Activated T-cell treated with anti-CD3 and anti-CD28 coated beads, Interleukin-2, amount 50 U/mL, for 4 hours (primary cell): ENCODE results near the gene DPPA2. TPM values are rescaled to one million over a fixed set of nuclear protein-coding genes. Genes with fewer than 3 reads are reported as not detected.
"Not testable (repeated sequence)": the region's sequence is repeated elsewhere in the genome, so short reads cannot be mapped to it uniquely, and the experiment has no call there.

Experiments
- ATAC-seq, 2 donors: fragments of 200-7000 bp; cut with Tn5 transposase; one replicate each; pipeline ENCODE4 v1.10.0; 2021
- DNase-seq: peaks from one replicate; pipeline ENCODE4 v3.0.0-alpha.2; 2020
- H3K27me3 Mint-ChIP-seq: one replicate; pipeline ENCODE4 v1.8.0; 2021; ENCODE audit warnings: low read depth, mixed read lengths
- H3K36me3 Mint-ChIP-seq: one replicate; pipeline ENCODE4 v1.8.0; 2022; ENCODE audit warnings: mixed read lengths; ENCODE audit not compliant: insufficient read depth
- H3K4me1 Mint-ChIP-seq: one replicate; pipeline ENCODE4 v1.8.0; 2021; ENCODE audit warnings: low read depth, mixed read lengths
- H3K4me3 Mint-ChIP-seq: one replicate; pipeline ENCODE4 v1.8.0; 2021; ENCODE audit warnings: mild to moderate bottlenecking, moderate library complexity, mixed read lengths
- H3K9me3 Mint-ChIP-seq: one replicate; pipeline ENCODE4 v1.8.0; 2021; ENCODE audit warnings: mixed read lengths
- total RNA-seq, 3 donors: library from RNA; stranded (reverse); gene quantifications; one replicate each; pipeline ENCODE4 v1.2.1, GENCODE V29; 2021

Gene DPPA2, protein sequence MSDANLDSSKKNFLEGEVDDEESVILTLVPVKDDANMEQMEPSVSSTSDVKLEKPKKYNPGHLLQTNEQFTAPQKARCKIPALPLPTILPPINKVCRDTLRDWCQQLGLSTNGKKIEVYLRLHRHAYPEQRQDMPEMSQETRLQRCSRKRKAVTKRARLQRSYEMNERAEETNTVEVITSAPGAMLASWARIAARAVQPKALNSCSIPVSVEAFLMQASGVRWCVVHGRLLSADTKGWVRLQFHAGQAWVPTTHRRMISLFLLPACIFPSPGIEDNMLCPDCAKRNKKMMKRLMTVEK
- total RNA-seq, result not detected

DNA sequence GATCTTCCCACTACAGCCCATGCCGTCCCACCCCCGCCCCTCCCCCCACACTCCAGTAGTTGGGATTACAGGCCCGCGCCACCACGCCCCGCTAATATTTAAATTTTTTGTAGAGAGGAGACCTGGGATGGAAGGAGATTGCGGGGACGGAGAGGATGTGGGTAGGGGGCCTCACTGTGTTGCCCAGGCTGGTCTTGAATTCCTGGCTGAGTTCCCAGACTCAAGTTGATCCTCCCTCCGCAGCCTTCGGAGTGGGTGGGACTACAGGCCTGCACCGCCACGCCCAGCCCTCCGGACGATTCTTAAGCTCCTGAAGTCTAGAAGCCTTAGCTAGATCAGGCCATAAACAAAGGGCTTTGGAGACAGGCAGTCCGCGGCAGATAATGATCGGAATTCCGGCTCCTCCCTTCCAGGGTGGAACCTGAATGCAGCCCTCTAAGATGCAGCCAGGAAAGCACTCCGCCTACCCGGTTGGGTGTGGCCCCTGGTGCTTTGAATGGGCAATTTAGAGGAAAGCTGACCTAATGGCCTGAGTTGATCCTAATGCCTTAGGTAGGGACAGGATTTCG, at the start of gene DPPA2:
Gene DPPA2 (minus strand): TSS at position 356 of the 569 bp plus-strand sequence. CDS start 1,975 bp downstream, outside the sequence.
- Mint-ChIP-seq H3K27me3 (no peaks in the 10 kb centered on the region), H3K4me1 (no peaks in the 10 kb centered on the region), H3K36me3 (no peaks in the 10 kb centered on the region), H3K4me3 (no peak within 1 kb of the TSS), H3K9me3 (no peaks in the 10 kb centered on the region)
- ATAC-seq (no peak), DNase-seq (no peak)

DNA sequence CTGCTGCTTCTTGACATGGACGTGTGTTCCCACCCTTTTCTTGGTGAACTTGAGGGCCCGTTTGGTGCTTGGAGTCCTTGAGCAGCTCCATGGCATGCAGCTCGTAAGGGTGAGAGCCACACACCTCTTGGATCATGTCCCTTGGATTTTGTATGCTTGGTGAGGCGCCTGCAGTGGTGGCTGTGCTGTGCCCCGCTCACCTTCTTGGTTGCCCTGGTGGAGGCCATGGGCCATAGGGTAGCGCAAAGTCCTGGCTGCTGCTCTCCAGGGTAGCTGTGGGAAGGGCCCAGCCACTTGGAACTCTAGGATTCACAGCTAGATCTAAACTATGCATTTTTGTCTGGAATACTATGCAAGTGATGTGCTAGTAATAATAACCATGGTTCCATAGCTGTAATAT, 47.8 kb upstream of the DPPA2 start:
- DNase-seq (no peak), ATAC-seq (no peak)
- no peaks in the 10 kb centered on the region for H3K9me3 Mint-ChIP-seq
- no peak overlapping the region for H3K4me3 Mint-ChIP-seq
- no peaks in the 10 kb centered on the region for H3K27me3 Mint-ChIP-seq
- no peaks in the 10 kb centered on the region for H3K4me1 Mint-ChIP-seq
- no peaks in the 10 kb centered on the region for H3K36me3 Mint-ChIP-seq

- H3K27me3 Mint-ChIP-seq, result no peaks in the 10 kb centered on the region
- H3K9me3 Mint-ChIP-seq, result no peaks in the 10 kb centered on the region
Observed at GRCh38 chr3:109363634-109364033, 47.3 kb upstream of the DPPA2 start.

DNA sequence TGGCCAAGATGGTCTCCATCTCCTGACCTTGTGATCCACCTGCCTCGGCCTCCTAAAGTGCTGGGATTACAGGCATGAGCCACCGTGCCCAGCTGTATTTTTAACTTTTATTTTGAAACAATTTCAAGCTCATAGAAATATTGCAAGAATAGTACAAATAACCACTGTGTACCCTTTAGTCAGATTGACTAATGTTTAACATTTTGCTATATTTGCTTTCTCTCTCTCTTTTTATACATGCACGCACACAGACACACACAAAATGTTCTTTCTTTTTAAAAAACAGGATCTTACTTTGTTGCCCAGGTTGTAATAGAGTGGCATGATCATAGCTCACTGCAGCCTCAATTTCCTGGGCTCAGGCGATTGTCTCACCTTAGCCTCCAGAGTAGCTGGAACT, 46.5 kb upstream of the DPPA2 start:
- no peaks in the 10 kb centered on the region for H3K36me3 Mint-ChIP-seq
- DNase-seq (no peak), ATAC-seq (no peak)
- H3K9me3 Mint-ChIP-seq, result no peaks in the 10 kb centered on the region
- H3K4me1 Mint-ChIP-seq, result no peaks in the 10 kb centered on the region
- no peaks in the 10 kb centered on the region for H3K27me3 Mint-ChIP-seq
- H3K4me3 Mint-ChIP-seq, result no peak overlapping the region

More at GRCh38 chr3:109363634-109364033, 47.3 kb upstream of the DPPA2 start:
- Mint-ChIP-seq H3K4me3 (no peak overlapping the region), H3K36me3 (no peaks in the 10 kb centered on the region), H3K4me1 (no peaks in the 10 kb centered on the region)
- ATAC-seq (no peak), DNase-seq (no peak)

DNA sequence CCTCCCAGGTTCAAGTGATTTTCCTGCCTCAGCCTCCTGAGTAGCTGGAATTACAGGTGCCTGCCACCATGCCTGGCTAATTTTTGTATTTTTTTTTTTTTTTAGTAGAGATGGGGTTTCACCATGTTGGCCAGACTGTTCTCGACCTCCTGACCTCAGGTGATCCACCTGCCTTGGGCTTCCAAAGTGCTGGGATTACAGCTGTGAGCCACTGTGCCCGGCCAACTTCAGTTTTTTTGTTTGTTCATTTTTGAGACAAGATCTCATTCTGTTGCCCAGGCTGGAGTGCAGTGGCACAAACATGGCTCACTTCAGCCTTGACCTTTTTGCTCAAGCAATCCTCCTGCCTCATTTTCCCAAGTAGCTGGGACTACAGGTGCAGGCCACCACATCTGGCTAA, 42.5 kb upstream of the DPPA2 start:
- not testable (repeated sequence) for H3K4me1 Mint-ChIP-seq, ATAC-seq, H3K27me3 Mint-ChIP-seq, DNase-seq, H3K4me3 Mint-ChIP-seq, H3K9me3 Mint-ChIP-seq, H3K36me3 Mint-ChIP-seq

DNA sequence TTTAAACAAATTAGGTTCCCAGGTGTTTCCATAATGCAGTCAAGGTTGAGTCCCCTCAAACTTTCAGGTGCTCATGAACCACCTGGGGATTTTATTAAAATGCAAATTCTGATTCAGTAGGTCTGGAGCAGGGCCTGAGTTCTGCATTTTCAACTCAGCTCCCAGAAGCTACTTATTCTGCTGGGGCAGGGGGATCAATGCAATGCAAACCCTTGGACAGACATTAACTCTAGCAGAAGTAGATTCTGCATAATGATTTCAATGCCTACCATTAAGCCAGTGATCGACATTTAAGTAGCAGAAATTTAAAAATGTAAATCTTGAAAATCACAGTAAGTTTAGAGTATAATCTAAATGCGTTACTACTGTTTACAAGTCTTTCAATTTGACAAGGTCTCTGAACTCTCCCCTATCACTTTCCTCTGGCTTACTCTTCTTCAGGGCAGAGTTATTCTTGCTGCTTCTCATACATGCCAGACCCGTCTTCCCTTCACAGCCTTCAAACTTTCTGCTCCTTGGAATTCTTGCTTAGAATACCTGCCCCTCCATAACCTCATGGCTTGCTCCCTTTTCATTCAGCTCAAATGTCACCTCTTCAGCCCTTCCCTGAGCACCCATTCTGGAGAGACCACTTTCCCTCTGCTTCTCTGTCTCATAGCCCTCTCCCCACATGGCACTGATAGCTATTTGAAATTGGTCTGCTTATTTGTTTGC, 40.3 kb upstream of the DPPA2 start:
- DNase-seq, result no peak
- peaks cover 4% of the 10 kb centered on the region for H3K27me3 Mint-ChIP-seq
- no peaks in the 10 kb centered on the region for H3K36me3 Mint-ChIP-seq
- no peak overlapping the region for H3K4me3 Mint-ChIP-seq
- H3K9me3 Mint-ChIP-seq, result no peaks in the 10 kb centered on the region
- no peaks in the 10 kb centered on the region for H3K4me1 Mint-ChIP-seq
- no peak for ATAC-seq

GRCh38 chr3:109355625-109356441, 39.5 kb upstream of the DPPA2 start:
- Mint-ChIP-seq H3K9me3 (no peaks in the 10 kb centered on the region), H3K27me3 (peaks cover 4% of the 10 kb centered on the region), H3K4me3 (no peak overlapping the region), H3K4me1 (no peaks in the 10 kb centered on the region), H3K36me3 (no peaks in the 10 kb centered on the region)
- ATAC-seq (no peak), DNase-seq (no peak)

DNA sequence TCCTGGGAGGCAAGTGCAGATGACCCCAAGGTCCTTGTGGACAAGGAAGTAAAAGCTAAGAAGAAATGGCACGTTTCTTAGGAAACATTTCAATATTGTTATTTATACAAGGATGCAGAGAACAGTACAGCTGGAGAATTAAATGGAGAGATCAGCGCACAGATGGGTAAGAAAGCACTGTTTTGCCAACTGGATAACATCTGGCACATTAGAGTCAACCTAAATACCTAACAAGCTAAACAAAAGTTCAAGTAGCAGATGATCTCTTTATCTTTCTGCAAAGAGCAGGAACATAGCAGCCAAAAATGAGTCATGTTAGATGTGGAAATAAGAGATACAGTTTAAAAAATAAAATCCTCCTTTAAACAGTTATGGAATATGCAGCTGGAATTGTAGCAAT, 36.7 kb upstream of the DPPA2 start:
- ATAC-seq (no peak), DNase-seq (no peak)
- Mint-ChIP-seq H3K36me3 (no peaks in the 10 kb centered on the region), H3K9me3 (no peaks in the 10 kb centered on the region), H3K4me1 (no peaks in the 10 kb centered on the region), H3K4me3 (no peak overlapping the region), H3K27me3 (peaks cover 4% of the 10 kb centered on the region)

DNA sequence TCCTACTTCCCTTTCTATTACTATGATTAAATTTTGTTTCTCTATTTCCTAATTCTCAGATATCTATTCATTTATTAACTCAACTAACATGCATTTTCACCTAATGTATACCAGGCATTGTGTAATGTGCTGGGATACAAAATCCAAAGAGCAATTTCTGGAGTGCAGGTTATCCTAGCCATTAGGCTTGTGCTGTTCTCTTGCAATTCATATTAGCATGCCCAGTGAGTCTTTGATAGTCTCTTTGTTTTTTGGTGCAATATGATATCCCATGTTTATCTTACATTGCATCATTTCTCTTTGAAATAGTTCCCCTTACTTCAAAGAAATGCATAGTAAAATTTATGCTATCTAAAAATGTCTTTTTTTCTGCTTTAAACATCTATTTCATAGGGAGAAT, 34.9 kb upstream of the DPPA2 start:
- ATAC-seq (no peak), DNase-seq (no peak)
- Mint-ChIP-seq H3K4me3 (no peak overlapping the region), H3K27me3 (peaks cover 4% of the 10 kb centered on the region), H3K4me1 (no peaks in the 10 kb centered on the region), H3K36me3 (no peaks in the 10 kb centered on the region), H3K9me3 (no peaks in the 10 kb centered on the region)

DNA sequence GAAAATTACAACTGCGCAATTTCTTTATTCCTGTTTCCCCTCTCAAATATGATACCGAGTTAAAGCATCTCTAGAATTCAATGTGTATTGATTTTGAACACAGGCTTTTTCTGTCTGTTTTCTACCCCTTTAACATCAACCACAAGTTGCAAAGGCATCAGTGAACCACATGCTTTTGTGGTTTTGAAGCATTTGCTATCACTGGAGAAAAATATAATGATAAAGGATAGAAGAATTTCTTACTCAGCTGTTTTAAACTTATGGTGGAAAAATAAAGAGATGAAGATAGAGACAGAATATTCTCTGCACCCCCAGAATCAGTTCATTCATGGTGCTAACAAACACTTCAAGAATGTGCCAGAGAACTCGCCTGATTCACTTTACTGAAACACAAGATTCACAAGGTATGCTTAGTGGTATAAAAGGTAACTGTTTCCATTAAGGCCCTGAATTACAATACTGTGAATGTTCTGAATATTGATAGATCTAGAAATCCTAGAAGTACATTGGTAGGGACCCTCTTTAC, 30.5 kb upstream of the DPPA2 start:
- DNase-seq (no peak), ATAC-seq (no peak)
- no peak overlapping the region for H3K4me3 Mint-ChIP-seq
- peaks cover 2% of the 10 kb centered on the region for H3K27me3 Mint-ChIP-seq
- no peaks in the 10 kb centered on the region for H3K9me3 Mint-ChIP-seq
- no peaks in the 10 kb centered on the region for H3K36me3 Mint-ChIP-seq
- no peaks in the 10 kb centered on the region for H3K4me1 Mint-ChIP-seq

- Mint-ChIP-seq H3K36me3 (no peaks in the 10 kb centered on the region), H3K4me3 (no peak overlapping the region), H3K4me1 (no peaks in the 10 kb centered on the region), H3K9me3 (no peaks in the 10 kb centered on the region), H3K27me3 (peaks cover 2% of the 10 kb centered on the region)
- ATAC-seq, result no peak
- no peak for DNase-seq
Observed at GRCh38 chr3:109346099-109346498, 29.8 kb upstream of the DPPA2 start.

GRCh38 chr3:109339714-109340648, 23.7 kb upstream of the DPPA2 start:
- Mint-ChIP-seq H3K27me3 (peaks cover 34% of the 10 kb centered on the region), H3K4me3 (no peak overlapping the region), H3K36me3 (peaks cover 2% of the 10 kb centered on the region), H3K4me1 (peaks cover 10% of the 10 kb centered on the region), H3K9me3 (peaks cover 3% of the 10 kb centered on the region)
- DNase-seq, result no peak
- no peak for ATAC-seq

- Mint-ChIP-seq H3K4me3 (no peak overlapping the region), H3K27me3 (peaks cover 37% of the 10 kb centered on the region), H3K4me1 (peaks cover 10% of the 10 kb centered on the region), H3K9me3 (peaks cover 3% of the 10 kb centered on the region), H3K36me3 (peaks cover 2% of the 10 kb centered on the region)
- no peak for ATAC-seq
- DNase-seq, result no peak
Observed at GRCh38 chr3:109339197-109339596, 22.9 kb upstream of the DPPA2 start.
